SK-N-SH treated with all-trans-retinoic acid at 6 μM for 48 hours (cell line): ENCODE measurements around the gene SLC39A3.
A peak's percentile ranks its signal among the peaks of the same experiment; 100 is the strongest.

Experiments used
- ATAC-seq: fragments of 200-7000 bp; cut with Tn5 transposase; 3 replicates; pipeline ENCODE4 v1.9.1; 2020; ENCODE audit warnings: mild to moderate bottlenecking, moderate library complexity
- BACH2 ChIP-seq: fragments of 250-450 bp; sonication (Bioruptor Pico); IDR thresholded peaks from 2 replicates; pipeline ENCODE4 v1.9.0; 2021; ENCODE audit warnings: mild to moderate bottlenecking, borderline replicate concordance
- CSDC2 ChIP-seq: fragments of 250-450 bp; sonication (Bioruptor Pico); IDR thresholded peaks from 2 replicates; pipeline ENCODE4 v1.5.0; 2020; ENCODE audit warnings: mild to moderate bottlenecking, moderate library complexity
- CSRNP3 ChIP-seq: fragments of 250-450 bp; sonication (Bioruptor Pico); IDR thresholded peaks from 2 replicates; pipeline ENCODE4 v1.5.1; 2021; ENCODE audit warnings: mild to moderate bottlenecking, moderate library complexity
- ESRRG ChIP-seq: fragments of 250-450 bp; sonication (Bioruptor Pico); IDR thresholded peaks from 2 replicates; pipeline ENCODE4 v1.6.1; 2021; ENCODE audit warnings: mild to moderate bottlenecking
- GLIS3 ChIP-seq: fragments of 250-450 bp; sonication (Bioruptor Pico); IDR thresholded peaks from 2 replicates; pipeline ENCODE4 v1.5.0; 2020; ENCODE audit warnings: mild to moderate bottlenecking, moderate library complexity
- ISL1 ChIP-seq: fragments of 250-450 bp; sonication (Bioruptor Pico); IDR thresholded peaks from 2 replicates; pipeline ENCODE4 v2.1.2; 2022; ENCODE audit warnings: mild to moderate bottlenecking, moderate library complexity
- PATZ1 ChIP-seq: fragments of 250-450 bp; sonication (Bioruptor Pico); IDR thresholded peaks from 2 replicates; pipeline ENCODE4 v1.8.0; 2020; ENCODE audit warnings: mild to moderate bottlenecking, moderate library complexity, borderline replicate concordance
- POU6F1 ChIP-seq: fragments of 250-450 bp; sonication (Bioruptor Pico); IDR thresholded peaks from 2 replicates; pipeline ENCODE4 v1.8.0; 2021; ENCODE audit warnings: low read depth, mild to moderate bottlenecking, moderate library complexity, borderline replicate concordance
- RARB ChIP-seq: fragments of 250-450 bp; sonication (Bioruptor Pico); IDR thresholded peaks from 2 replicates; pipeline ENCODE4 v1.8.0; 2021; ENCODE audit warnings: mild to moderate bottlenecking, moderate library complexity
- SNAI2 ChIP-seq: fragments of 250-450 bp; sonication (Bioruptor Pico); IDR thresholded peaks from 2 replicates; pipeline ENCODE4 v1.5.0; 2020; ENCODE audit warnings: mild to moderate bottlenecking, moderate library complexity
- TCF4 ChIP-seq: fragments of 250-450 bp; sonication (Bioruptor Pico); IDR thresholded peaks from 2 replicates; pipeline ENCODE4 v1.8.0; 2021; ENCODE audit warnings: mild to moderate bottlenecking, moderate library complexity, borderline replicate concordance
- TOX ChIP-seq: fragments of 250-450 bp; sonication (Bioruptor Pico); IDR thresholded peaks from 2 replicates; pipeline ENCODE4 v1.8.0; 2021; ENCODE audit warnings: mild to moderate bottlenecking, moderate library complexity, borderline replicate concordance
- ZC3H10 ChIP-seq: fragments of 250-450 bp; sonication (Bioruptor Pico); IDR thresholded peaks from 2 replicates; pipeline ENCODE4 v1.5.1; 2021; ENCODE audit warnings: mild to moderate bottlenecking, moderate library complexity
- ZFP3 ChIP-seq: fragments of 250-450 bp; sonication (Bioruptor Pico); IDR thresholded peaks from 2 replicates; pipeline ENCODE4 v1.5.0; 2020; ENCODE audit warnings: mild to moderate bottlenecking, moderate library complexity
- ZFP30 ChIP-seq: fragments of 450-650 bp; formaldehyde crosslinking; IDR thresholded peaks from 2 replicates; pipeline ENCODE4 v1.5.0; 2022; ENCODE audit warnings: mild to moderate bottlenecking, moderate library complexity
- ZNF565 ChIP-seq: fragments of 450-650 bp; formaldehyde crosslinking; conservative IDR thresholded peaks from 2 replicates; pipeline ENCODE4 v1.5.0; 2020; ENCODE audit warnings: low read depth, mild to moderate bottlenecking, moderate library complexity
- ZNF70 ChIP-seq: fragments of 450-650 bp; formaldehyde crosslinking; IDR thresholded peaks from 2 replicates; pipeline ENCODE4 v1.5.0; 2020; ENCODE audit warnings: mild to moderate bottlenecking, moderate library complexity
- ZNF8 ChIP-seq: fragments of 450-650 bp; formaldehyde crosslinking; IDR thresholded peaks from 2 replicates; pipeline ENCODE4 v1.5.0; 2020; ENCODE audit warnings: mild to moderate bottlenecking, moderate library complexity
- TF ChIP-seq, protein P1 (sequence below): fragments of 250-450 bp; sonication (Bioruptor Pico); IDR thresholded peaks from 2 replicates; pipeline ENCODE4 v1.5.0; 2020; ENCODE audit warnings: mild to moderate bottlenecking, moderate library complexity

Gene SLC39A3

GRCh38 chr19:2787115-2787514 lies 47.3 kb upstream of the SLC39A3 start:
- ATAC-seq: no peak
- no peak for TF ChIP-seq RARB
- no peak for TF ChIP-seq PATZ1
- no peak for TF ChIP-seq ZNF8 (CRISPR knock-in tag)
- TF ChIP-seq CSRNP3 (CRISPR knock-in tag): no peak
- no peak for TF ChIP-seq CSDC2 (CRISPR knock-in tag)
- TF ChIP-seq ZFP30: no peak
- TF ChIP-seq ZC3H10: no peak
- TF ChIP-seq SNAI2 (CRISPR knock-in tag): no peak
- no peak for TF ChIP-seq GLIS3 (CRISPR knock-in tag)

DNA sequence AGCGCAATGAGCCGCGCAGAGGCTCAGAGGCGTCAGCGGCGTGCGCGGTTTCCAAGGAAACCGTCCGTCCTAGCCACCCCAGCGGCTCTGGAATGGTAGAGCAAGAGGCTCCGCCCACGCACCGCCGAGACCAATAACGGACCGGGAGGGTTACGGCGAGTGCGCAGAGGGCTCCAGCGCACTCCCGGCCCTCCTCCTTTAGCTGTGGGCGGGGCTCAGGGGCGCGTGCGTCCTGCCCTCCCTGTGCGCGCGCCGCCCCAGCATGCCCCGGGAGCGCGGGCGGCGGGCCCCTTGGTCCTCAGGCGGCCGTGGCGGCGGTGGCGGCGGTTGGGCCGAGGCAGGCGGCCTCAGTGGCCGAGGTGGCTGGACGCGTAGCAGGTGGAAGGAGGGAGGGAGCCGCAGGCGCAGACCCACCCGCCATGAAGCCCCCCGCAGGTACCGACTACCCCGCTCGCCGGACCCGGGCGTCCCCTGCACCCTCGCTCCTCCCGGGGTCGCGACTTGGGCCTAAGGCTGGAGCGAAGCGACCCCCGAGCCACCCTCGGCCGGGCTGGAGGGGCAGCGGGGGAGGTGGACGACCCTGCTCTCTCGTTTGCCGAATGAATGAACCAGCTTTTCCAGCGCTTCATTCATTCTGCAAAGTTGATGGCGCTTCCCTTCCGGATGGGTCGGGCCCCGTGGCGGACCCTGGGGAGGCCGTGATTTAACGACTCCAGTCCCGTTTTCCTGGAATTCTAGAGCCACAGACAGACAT lies 45.6 kb upstream of the SLC39A3 start, which contains the start of gene THOP1:
Gene THOP1 (plus strand): TSS at position 260 of the 754 bp plus-strand sequence. CDS start 160 bp downstream, at position 420.
- no peak for TF ChIP-seq ESRRG
- TF ChIP-seq CSRNP3 (CRISPR knock-in tag): no peak
- TF ChIP-seq BACH2 (CRISPR knock-in tag): no peak
- TF ChIP-seq ZNF70 (CRISPR knock-in tag): no peak
- TF ChIP-seq SNAI2 (CRISPR knock-in tag): no peak
- TF ChIP-seq RARB: no peak
- no peak for TF ChIP-seq GLIS3 (CRISPR knock-in tag)
- TF ChIP-seq ZNF8 (CRISPR knock-in tag): no peak
- TF ChIP-seq POU6F1 (CRISPR knock-in tag): no peak
- TF ChIP-seq CSDC2 (CRISPR knock-in tag): no peak
- TF ChIP-seq, all 23 proteins: peak for 0
- ATAC-seq: peak; percentile 93

GRCh38 chr19:2783781-2784145 lies 43.9 kb upstream of the SLC39A3 start:
- no peak for TF ChIP-seq PATZ1
- TF ChIP-seq TCF4 (CRISPR knock-in tag): no peak
- TF ChIP-seq, protein P1, sequence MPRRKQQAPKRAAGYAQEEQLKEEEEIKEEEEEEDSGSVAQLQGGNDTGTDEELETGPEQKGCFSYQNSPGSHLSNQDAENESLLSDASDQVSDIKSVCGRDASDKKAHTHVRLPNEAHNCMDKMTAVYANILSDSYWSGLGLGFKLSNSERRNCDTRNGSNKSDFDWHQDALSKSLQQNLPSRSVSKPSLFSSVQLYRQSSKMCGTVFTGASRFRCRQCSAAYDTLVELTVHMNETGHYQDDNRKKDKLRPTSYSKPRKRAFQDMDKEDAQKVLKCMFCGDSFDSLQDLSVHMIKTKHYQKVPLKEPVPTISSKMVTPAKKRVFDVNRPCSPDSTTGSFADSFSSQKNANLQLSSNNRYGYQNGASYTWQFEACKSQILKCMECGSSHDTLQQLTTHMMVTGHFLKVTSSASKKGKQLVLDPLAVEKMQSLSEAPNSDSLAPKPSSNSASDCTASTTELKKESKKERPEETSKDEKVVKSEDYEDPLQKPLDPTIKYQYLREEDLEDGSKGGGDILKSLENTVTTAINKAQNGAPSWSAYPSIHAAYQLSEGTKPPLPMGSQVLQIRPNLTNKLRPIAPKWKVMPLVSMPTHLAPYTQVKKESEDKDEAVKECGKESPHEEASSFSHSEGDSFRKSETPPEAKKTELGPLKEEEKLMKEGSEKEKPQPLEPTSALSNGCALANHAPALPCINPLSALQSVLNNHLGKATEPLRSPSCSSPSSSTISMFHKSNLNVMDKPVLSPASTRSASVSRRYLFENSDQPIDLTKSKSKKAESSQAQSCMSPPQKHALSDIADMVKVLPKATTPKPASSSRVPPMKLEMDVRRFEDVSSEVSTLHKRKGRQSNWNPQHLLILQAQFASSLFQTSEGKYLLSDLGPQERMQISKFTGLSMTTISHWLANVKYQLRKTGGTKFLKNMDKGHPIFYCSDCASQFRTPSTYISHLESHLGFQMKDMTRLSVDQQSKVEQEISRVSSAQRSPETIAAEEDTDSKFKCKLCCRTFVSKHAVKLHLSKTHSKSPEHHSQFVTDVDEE: no peak
- TF ChIP-seq SNAI2 (CRISPR knock-in tag): no peak
- TF ChIP-seq RARB: no peak
- no peak for TF ChIP-seq ZNF70 (CRISPR knock-in tag)
- TF ChIP-seq ZC3H10: no peak
- TF ChIP-seq ISL1 (CRISPR knock-in tag): no peak
- no peak for TF ChIP-seq TOX (CRISPR knock-in tag)
- TF ChIP-seq ESRRG: no peak
- no peak for TF ChIP-seq ZNF8 (CRISPR knock-in tag)
- TF ChIP-seq ZFP3 (CRISPR knock-in tag): no peak
- no peak for TF ChIP-seq POU6F1 (CRISPR knock-in tag)
- TF ChIP-seq ZNF565 (CRISPR knock-in tag): no peak
- TF ChIP-seq, all 23 proteins: peak for 0
- ATAC-seq: no peak
